HG02938 (cell line): ENCODE results near the gene CTH.
A peak's percentile ranks its signal among the peaks of the same experiment; 100 is the strongest.
"Not testable (repeated sequence)": the region's sequence is repeated elsewhere in the genome, so short reads cannot be mapped to it uniquely, and the experiment has no call there.

Experiments
- ATAC-seq: cut with Tn5 transposase; IDR thresholded peaks from one replicate; pipeline ENCODE4 v1.9.1; 2021; ENCODE audit warnings: mild to moderate bottlenecking, moderate library complexity; ENCODE audit not compliant: unreplicated experiment

Gene CTH

DNA sequence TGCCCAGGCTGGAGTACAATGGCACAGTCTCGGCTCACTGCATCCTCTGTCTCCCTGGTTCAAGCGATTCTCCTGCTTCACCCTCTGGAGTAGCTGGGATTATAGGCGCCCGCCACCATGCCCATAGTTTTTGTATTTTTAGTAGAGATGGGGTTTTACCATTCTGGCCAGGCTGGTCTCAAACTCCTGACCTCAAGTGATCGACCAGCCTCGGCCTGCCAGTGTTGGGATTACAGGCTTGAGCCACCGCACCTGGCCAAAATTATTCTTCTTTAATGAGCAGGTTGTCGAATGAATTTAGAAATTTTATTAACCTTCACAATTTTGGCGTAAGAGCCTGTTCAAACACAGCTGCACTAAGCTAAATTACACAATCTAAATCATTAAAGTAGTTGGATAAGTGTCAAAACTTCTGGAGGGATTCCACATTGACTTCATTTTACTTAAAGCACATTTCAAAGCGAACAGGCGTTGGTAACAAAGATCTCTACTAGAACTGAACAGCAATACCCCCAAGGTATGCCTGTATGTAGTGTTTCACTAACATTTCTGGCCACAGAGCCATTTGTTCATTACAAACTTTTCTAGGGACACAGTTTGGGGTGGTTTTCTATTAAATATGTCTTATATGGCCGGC, 5.2 kb upstream of the CTH start:
- no peak for ATAC-seq

DNA sequence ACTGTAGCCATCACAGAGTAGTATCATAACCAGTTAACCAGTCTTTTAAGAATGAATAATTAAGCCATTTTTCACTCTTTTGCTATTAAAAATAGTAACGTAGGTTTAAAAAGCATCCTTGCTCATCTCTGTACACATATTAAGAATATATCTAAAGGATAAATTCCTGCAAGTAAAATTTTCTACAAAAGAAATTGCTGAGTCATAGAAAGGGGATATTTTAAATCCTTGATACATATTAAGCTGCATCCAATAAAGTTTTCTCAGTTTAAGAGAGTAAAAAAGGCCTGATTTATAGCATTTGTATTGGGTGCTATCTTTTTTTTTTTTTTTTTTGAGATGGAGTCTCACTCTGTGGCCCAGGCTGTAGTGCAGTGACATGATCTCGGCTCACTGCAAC, 1.9 kb upstream of the CTH start:
- ATAC-seq, result no peak

DNA sequence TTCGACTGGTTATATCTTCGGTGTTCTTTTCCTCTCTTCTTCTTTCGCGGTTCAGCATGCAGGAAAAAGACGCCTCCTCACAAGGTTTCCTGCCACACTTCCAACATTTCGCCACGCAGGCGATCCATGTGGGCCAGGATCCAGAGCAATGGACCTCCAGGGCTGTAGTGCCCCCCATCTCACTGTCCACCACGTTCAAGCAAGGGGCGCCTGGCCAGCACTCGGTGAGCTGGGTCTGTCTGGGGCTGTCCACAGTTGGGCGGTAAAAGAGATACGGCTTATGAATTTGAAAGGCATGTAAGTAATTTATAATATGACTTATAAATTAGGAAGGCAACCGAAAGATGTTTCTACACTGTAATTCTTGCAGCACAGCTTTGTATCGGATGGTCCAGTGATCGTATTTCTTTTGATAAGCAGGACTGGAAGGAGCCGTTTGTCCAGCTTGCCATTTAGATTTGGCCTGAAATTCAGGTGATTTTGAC, 334 bp downstream of the CTH start:
- ATAC-seq, result peak; percentile 3

DNA sequence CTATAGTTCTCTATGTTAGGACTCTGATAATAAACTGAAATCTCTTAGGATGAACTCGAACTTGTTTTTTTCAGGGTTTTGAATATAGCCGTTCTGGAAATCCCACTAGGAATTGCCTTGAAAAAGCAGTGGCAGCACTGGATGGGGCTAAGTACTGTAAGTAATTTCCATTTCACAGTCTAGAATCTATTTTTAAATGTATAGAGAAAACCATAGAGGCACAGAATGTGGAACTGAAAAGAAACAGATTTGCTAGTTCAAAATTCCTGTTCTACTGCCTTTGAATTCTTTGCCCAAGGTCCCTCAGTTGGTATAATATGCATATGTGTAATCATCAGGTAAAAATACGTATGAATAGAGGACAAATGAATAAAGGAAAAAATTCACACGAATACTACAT, 4.8 kb downstream of the CTH start:
- peak; percentile 6 for ATAC-seq

DNA sequence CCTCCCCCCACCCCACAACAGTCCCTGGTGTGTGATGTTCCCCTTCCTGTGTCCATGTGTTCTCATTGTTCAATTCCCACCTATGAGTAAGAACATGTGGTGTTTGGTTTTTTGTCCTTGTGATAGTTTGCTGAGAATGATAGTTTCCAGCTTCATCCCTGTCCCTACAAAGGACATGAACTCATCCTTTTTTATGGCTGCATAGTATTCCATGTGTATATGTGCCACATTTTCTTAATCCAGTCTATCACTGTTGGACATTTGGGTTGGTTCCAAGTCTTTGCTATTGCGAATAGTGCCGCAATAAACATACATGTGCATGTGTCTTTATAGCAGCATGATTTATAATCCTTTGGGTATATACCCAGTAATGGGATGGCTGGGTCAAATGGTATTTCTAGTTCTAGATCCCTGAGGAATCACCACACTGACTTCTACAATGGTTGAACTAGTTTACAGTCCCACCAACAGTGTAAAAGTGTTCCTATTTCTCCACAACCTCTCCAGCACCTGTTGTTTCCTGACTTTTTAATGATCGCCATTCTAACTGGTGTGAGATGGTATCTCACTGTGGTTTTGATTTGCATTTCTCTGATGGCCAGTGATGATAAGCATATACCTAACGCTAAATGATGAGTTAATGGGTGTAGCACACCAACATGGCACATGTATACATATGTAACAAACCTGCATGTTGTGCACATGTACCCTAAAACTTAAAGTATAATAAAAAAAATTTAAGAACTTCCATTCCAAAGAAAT, 8.1 kb downstream of the CTH start:
- ATAC-seq, result not testable (repeated sequence)

DNA sequence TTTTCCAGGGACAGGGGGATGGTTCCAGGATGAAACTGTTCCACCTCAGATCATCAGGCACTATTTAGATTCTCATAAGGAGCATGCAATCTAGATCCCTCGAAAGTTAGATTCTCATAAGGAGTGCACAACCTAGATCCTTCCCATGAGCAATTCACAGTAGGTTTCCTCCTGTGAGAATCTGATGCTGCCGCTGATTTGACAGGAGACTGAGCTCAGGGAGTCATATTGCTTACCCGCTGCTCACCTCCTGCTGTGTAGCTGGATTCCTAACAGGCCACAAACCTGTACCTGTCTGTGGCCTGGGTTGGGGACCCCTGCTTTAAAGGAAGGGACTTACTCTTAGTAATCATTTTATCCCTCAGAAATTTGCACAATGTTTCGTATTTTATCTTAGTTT, 9.3 kb downstream of the CTH start:
- ATAC-seq, result no peak

DNA sequence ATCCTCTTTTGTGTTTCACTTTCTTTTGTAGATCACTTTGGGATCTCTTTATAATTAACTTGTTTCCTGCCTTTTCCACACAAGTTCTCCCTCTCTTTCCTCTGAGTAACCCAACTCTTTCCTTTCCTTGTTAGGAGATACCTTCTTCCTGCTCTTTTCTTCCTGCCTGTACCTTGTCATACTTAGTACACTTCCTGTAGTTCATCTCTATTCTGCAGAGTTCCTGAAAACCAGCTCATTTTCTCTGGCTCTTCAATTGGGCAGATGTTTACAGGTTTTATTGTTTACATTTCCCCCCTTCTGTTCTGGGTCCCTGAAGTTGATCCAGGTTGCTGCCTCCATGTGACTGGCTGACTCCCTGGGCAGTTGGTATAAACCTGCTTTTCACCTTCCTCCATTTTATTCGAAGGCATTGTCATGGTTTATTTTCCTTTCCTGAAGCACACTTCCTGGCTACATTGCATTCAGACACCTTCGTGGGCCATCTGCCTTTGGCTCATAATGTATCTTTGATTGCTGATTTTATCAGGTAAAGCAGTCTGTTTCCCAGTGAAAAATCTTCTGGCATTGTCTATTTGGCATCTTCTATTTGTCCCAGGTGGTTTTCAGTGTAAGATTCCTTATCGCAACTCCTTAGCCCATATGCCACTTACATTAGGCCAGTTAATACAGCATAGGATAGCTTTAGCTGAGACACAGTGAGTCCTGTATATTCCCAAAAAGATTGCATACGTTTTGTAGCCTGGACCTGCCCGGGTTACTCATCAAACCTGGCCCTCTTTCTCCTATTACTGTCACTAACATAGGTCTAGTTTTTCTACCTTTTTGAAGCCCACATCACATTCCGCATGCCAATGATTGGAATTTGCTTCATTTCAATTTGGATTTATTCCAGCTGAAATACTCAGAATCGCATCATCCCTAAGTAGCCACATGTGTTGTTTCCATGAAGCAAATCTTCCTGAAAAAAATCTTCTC, 15.4 kb downstream of the CTH start:
- ATAC-seq, result no peak

DNA sequence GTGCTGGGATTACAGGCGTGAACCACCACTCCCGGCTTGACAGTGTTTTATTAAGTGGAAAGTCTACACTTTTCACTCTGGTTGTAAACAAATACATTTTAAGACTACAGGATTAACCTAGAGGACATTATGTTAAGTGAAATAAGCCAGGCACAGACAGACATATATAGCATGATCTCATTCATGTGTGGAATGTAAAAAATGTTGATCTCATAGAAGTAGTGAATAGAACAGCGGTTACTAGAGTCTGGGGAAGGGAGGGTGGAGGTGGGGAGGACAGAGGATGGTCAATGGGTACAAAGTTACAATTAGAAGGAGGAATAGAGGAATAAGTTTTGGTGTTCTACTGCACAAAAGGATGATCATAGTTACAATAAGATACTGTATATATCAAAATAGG, 16.9 kb downstream of the CTH start:
- no peak for ATAC-seq

DNA sequence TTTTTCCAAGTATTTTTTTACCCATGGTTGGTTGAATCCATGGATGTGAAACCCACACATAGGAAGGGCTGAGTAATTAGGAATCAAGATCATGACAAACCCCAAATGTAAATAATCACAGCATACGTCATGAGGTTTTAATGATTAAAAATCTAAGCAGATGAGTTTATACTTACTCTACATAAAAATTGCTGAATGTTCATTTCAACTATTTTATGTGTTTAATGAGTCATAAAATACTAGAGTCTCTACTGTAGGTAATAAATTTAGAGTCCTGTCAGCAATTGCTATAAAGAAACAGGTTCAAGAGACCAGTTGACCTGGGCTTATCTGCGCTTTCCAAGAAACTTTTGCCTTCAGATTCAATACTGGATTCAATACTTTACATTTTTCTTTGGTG, 18.2 kb downstream of the CTH start:
- ATAC-seq, result no peak

DNA sequence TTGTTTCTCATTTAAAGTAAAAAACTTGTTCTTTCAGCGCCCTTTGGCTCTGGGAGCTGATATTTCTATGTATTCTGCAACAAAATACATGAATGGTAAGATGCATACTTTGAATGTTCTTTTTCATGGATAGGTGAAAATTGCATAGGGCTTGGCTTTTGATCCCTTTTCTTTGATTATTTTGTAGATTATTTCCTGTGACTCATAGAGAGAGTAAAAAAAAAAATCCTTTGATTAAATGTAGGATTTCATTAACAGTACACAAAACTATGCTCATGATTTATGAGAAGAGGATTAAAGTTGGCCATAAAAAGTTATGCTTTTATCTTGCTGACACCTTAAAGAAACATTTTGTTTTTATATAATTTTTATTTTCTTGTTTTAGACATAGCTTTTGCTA, 18.7 kb downstream of the CTH start:
- no peak for ATAC-seq

DNA sequence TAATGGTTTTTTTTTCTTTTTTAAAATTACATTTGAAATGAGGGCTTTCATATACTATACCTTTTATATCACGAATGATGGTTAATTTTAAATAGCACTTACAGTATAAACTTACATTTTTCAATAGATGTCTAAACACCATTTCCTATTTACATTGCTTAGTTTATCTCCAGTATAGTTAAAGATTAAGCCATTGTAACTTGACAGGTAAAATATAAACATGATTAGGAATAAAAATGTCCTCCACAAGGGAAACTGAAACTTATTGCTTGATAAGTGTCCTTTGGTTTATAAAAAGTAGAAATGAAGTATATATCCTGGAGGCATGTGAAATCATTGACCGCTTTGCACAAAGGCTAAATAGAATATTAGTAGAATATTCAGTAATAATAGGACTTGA, 20.2 kb downstream of the CTH start:
- ATAC-seq, result no peak

DNA sequence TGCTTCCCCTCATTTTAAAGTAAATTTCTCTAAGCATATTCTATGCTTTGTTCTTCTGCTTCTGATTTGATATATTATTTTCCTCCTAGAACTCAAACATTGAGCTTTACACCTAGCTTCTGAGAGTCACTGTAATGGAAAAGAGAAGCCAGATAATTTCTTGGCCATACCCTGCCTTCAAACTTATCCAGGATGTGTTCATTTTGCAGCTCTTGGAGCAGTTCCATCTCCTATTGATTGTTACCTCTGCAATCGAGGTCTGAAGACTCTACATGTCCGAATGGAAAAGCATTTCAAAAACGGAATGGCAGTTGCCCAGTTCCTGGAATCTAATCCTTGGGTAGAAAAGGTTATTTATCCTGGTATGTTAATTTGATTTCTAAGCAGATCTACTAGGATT, 20.8 kb downstream of the CTH start:
- ATAC-seq, result no peak

DNA sequence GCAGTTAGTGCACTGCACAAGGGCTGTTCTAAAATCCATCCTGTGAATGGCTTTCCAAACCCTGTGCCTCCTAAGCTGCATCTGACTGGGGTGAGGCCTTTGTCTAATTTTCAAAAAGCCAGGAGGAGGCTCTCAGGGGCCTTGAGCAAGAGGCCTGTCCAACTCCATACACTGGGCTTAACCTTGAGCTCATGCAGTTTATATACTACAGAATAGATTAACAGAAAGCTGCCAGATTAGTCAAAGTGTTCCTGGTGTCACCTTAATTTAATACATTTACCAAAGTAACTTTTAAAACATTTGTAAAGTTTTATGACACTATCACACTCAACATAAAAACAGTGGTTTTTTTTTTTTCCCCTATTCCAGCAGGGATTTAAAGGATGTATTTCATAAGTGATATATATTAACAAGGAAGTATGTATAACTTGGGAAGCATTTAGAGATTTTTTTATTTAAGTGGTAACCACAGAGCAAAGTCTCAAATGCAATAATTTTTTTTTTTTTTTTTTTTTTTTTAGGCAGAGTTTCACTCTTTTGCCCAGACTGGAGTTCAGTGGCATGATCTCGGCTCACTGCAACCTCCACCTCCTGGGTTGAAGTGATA, 23.3 kb downstream of the CTH start:
- no peak for ATAC-seq

DNA sequence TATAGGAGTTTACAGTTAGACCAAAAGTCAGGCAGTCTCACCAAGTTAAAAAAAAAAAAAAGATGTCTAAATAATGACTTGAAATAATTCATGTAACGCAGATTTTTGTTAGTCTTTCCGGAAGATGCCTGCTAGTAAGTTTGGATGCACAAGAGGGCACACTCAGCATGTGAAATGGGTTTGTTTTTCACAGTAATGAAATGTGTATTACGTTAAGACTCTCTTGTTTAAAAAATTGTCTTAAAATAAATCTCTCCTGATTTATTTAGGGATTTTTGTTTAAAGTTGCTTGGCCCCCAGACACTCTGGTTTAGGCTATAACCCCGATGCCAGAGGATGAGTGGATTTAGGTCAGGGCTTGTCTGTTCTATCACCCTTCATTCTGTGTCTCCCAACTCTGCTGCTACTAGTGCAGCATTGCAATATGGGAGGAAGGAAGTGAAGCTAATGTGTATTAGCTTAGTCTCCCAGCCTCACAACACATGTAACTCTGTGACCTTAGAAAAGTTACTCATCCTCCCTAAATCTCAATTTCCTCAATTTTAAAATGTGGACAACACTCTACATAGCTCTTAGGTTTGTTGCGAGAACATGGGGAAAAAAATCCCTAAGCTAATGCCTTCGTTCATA, 25.7 kb downstream of the CTH start:
- ATAC-seq, result no peak

DNA sequence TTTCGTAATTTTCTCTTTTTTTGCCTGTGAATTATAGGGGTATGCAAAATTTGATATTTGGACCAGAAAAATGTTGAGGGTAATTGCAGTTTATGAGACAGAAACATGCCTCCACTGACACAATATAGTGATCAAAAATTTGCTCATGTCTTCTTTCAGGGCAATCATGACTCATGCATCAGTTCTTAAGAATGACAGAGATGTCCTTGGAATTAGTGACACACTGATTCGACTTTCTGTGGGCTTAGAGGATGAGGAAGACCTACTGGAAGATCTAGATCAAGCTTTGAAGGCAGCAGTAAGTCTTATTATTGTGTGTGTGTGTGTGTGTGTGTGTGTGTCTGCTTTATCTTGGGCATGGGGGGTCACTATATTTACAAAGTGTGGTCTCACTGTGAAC, 27.5 kb downstream of the CTH start:
- no peak for ATAC-seq

DNA sequence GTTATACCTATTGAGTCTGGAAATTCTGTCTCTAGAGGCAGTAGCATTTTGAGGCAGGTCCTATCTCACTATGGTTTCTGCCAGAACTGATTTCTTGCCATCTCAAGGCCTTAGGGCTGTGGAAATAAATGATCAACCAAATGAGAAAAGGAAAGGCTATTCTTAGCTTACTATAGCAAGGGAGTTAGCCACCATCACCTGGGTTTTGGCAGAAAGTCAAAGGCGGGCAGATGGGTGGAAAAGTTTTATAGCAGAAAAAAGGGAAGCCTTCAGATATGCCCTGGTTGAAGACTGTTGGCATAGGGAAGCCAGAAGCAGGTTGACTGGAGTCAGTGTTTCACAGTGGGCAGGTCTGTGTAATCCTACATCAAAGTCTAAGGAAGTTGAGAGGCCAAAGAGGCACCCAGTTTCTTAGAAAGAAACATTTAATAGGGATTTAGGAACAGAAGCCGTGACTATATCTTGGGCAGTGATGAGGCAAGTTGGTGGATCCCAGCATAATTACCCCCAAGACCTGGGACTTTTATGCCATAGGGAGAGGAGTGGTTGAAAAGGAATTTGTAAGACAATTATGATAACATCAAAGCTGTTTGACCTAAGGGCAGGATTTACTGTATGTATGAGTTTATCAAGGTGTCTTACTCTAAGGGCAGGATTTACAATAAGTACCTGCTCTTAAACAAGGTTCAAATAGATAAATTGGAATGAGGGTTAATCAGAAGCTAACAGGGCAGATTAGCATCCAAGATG, 29.7 kb downstream of the CTH start:
- no peak for ATAC-seq

DNA sequence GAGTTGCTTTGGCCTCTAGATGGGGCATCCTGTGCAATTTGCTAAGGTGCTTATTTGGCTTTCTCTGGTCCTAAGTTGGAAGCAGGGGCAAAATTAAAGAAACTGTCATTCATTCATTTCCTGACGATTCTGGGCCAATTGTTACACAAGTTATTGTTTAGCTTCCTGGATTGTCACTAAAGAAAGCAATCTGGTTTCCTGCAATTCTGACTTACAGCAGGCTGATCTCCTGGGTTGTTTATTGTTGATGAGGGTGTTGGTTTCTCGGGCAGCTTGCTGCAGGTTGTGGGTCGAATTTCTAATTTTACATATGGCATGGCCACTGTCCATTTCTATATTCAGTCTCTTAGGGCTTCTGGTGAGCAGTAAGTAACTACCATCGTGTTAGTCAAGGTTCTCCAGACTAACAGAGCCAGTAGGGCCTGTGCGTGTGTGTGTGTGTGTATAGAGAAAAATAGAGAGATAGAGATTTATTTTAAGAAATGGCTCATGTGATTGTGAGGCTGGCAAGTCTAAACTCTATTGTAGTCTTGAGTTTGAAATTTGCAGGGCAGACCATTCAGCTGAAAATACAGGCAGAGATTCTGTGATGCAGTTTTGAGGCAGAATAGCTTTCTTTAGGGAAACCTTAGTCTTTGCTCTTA, 30.4 kb downstream of the CTH start:
- ATAC-seq, result no peak

DNA sequence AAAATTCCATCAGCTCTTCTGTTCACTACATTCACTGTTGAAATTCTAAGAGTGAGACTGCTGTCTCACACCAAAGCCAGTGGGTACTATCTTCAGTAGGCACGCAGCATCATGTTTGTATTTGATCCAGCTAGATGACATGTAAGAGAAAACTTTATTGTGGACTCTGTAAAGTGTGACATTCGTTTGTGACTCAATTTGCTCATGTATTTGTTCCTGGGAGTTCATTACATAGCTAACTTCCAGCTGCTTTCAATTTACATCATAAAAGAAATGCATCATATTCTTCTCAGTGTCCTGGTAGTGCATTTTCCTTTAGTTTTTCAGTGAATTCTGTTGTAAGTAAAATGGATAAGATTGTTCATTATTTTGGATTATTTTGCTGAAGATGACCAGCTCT, 31.4 kb downstream of the CTH start:
- no peak for ATAC-seq

DNA sequence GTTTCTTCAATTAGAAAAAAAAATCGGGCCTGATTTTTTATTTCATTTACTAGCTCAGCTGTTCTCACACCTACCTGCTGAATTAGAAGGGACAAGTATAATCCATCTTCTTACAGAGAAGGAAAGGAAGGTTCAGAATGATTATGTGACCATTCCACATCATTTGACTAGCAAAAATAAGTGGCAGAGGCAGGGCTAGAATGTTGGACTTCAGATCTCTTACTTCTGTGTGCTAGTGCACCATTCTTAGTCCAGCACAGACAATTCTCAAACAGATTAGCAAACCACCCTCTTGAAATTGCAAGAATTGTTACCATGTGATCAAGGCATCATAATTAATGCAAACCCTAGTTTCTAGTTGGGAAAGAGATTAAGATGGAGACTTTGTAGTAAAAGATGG, 32.7 kb downstream of the CTH start:
- ATAC-seq, result no peak
